Activated CD8-positive, alpha-beta T cell treated with anti-CD3 and anti-CD28 coated beads, Interleukin-2, amount 10 ng/mL, durations not matched to agents 7 days and 5 days (primary cell): ENCODE measurements around the gene DIP2A. TPM values are rescaled to one million over a fixed set of nuclear protein-coding genes. Genes with fewer than 3 reads are reported as not detected.

Source experiments
- ATAC-seq: fragments of 150-1000 bp; cut with Tn5 transposase; one replicate; pipeline ENCODE4 v1.10.0; 2021; ENCODE audit warnings: moderate library complexity
- CTCF ChIA-PET: fragments of 350-600 bp; sonication (Branson Sonifier 250); formaldehyde crosslinking; loops from one replicate; lab custom pipeline; 2021; ENCODE audit warnings: antibody characterized with exemption; lab: Charles Lee
- POLR2A ChIA-PET: fragments of 350-600 bp; sonication (Branson Sonifier 250); formaldehyde crosslinking; loops from one replicate; lab custom pipeline; 2021; ENCODE audit warnings: antibody characterized with exemption; lab: Charles Lee
- DNase-seq: peaks from one replicate; pipeline ENCODE4 v3.0.0-alpha.2; 2020
- H3K27ac Mint-ChIP-seq: one replicate; pipeline ENCODE4 v1.8.0; 2021; ENCODE audit warnings: mild to moderate bottlenecking, mixed read lengths
- H3K27me3 Mint-ChIP-seq: one replicate; pipeline ENCODE4 v1.8.0; 2021; ENCODE audit warnings: low read depth, mixed read lengths
- H3K36me3 Mint-ChIP-seq: one replicate; pipeline ENCODE4 v1.8.0; 2021; ENCODE audit warnings: low read depth, mixed read lengths
- H3K4me1 Mint-ChIP-seq: one replicate; pipeline ENCODE4 v1.8.0; 2021; ENCODE audit warnings: low read depth, mixed read lengths
- H3K4me3 Mint-ChIP-seq: one replicate; pipeline ENCODE4 v1.8.0; 2021; ENCODE audit warnings: mild to moderate bottlenecking, mixed read lengths
- H3K9me3 Mint-ChIP-seq: one replicate; pipeline ENCODE4 v1.8.0; 2022; ENCODE audit warnings: mixed read lengths; ENCODE audit not compliant: insufficient read depth
- total RNA-seq, 2 experiments: library from RNA; stranded (reverse); gene quantifications; one replicate each; pipeline ENCODE4 v1.2.3, GENCODE V29; 2021

The DIP2A gene
- total RNA-seq, 2 experiments from 2014 or later: 53.7 to 53.9 TPM

- ChIA-PET CTCF (no interaction called here), POLR2A (no interaction called here)
- Mint-ChIP-seq H3K4me3 (no peak overlapping the region), H3K27ac (no peak overlapping the region), H3K27me3 (no peaks in the 10 kb centered on the region), H3K4me1 (peaks cover 54% of the 10 kb centered on the region), H3K36me3 (no peaks in the 10 kb centered on the region), H3K9me3 (no peaks in the 10 kb centered on the region)
- ATAC-seq: no peak
- no peak for DNase-seq
Observed at GRCh38 chr21:46603228-46603627, 144.5 kb downstream of the DIP2A start.

GRCh38 chr21:46604329-46604974 is 145.8 kb downstream of the DIP2A start:
- Mint-ChIP-seq H3K27me3 (no peaks in the 10 kb centered on the region), H3K4me1 (peaks cover 45% of the 10 kb centered on the region), H3K9me3 (no peaks in the 10 kb centered on the region), H3K36me3 (no peaks in the 10 kb centered on the region), H3K4me3 (peak overlapping the region; percentile 59), H3K27ac (peak overlapping the region; percentile 89)
- DNase-seq (no peak), ATAC-seq (no peak)
- ChIA-PET POLR2A (interaction anchor here (0.6 to 2.5 kb wide), 4 partner anchors 29 to 147 kb away, joined by 3 to 25 read pairs (median 4); partner anchors contain the start of gene PRMT2), CTCF (interaction anchor here (1.0 to 2.3 kb wide), 3 partner anchors 16 to 52 kb away, joined by 3 to 10 read pairs (median 4); no protein-coding TSS in a partner anchor)

- ATAC-seq: peak; percentile 18
- CTCF ChIA-PET: interaction anchor here (1.0 to 2.3 kb wide), 5 partner anchors 16 to 73 kb away, joined by 3 to 10 read pairs (median 4); no protein-coding TSS in a partner anchor
Observed at GRCh38 chr21:46604975-46605766, 146.5 kb downstream of the DIP2A start, which contains the start of gene S100B. Gene S100B (minus strand): TSS chr21:46605082. CDS start chr21:46602415, 2,667 bp downstream.

GRCh38 chr21:46605767-46606426 is 147.2 kb downstream of the DIP2A start:
- no peaks in the 10 kb centered on the region for H3K27me3 Mint-ChIP-seq
- no peaks in the 10 kb centered on the region for H3K9me3 Mint-ChIP-seq
- H3K4me3 Mint-ChIP-seq: peak overlapping the region; percentile 30
- H3K4me1 Mint-ChIP-seq: peaks cover 45% of the 10 kb centered on the region
- POLR2A ChIA-PET: interaction anchor here (0.7 to 2.5 kb wide), 8 partner anchors 15 to 148 kb away, joined by 3 to 25 read pairs (median 4); partner anchors contain the start of gene PRMT2
- ATAC-seq (peak; percentile 98), DNase-seq (peak; percentile 83)
- peak overlapping the region; percentile 89 for H3K27ac Mint-ChIP-seq
- no peaks in the 10 kb centered on the region for H3K36me3 Mint-ChIP-seq
- CTCF ChIA-PET: interaction anchor here (0.9 to 2.3 kb wide), 9 partner anchors 14 to 74 kb away, joined by 3 to 10 read pairs (median 4); no protein-coding TSS in a partner anchor

More at GRCh38 chr21:46604975-46605766, 146.5 kb downstream of the DIP2A start, which contains the start of gene S100B:
- DNase-seq: peak; percentile 44
- Mint-ChIP-seq H3K36me3 (no peaks in the 10 kb centered on the region), H3K27ac (peak within 1 kb of the TSS; percentile 89), H3K4me1 (peaks cover 41% of the 10 kb centered on the region), H3K9me3 (no peaks in the 10 kb centered on the region), H3K4me3 (peak within 1 kb of the TSS; percentile 59), H3K27me3 (no peaks in the 10 kb centered on the region)
- POLR2A ChIA-PET: interaction anchor here (0.6 to 2.5 kb wide), 7 partner anchors 16 to 148 kb away, joined by 3 to 25 read pairs (median 4); partner anchors contain the start of gene PRMT2

- no peak for DNase-seq
- Mint-ChIP-seq H3K36me3 (no peaks in the 10 kb centered on the region), H3K27ac (peak overlapping the region; percentile 89), H3K4me3 (peak overlapping the region; percentile 30), H3K4me1 (peaks cover 45% of the 10 kb centered on the region), H3K9me3 (no peaks in the 10 kb centered on the region), H3K27me3 (no peaks in the 10 kb centered on the region)
- peak; percentile 45 for ATAC-seq
- ChIA-PET POLR2A (interaction anchor here (0.7 to 2.5 kb wide), 6 partner anchors 15 to 149 kb away, joined by 3 to 25 read pairs (median 4); partner anchors contain the start of gene PRMT2), CTCF (interaction anchor here (0.9 to 2.3 kb wide), 7 partner anchors 13 to 75 kb away, joined by 3 to 10 read pairs (median 4); no protein-coding TSS in a partner anchor)
Observed at GRCh38 chr21:46606427-46606813, 147.7 kb downstream of the DIP2A start.

- Mint-ChIP-seq H3K27ac (peak overlapping the region; percentile 35), H3K27me3 (no peaks in the 10 kb centered on the region), H3K36me3 (no peaks in the 10 kb centered on the region), H3K4me1 (peaks cover 45% of the 10 kb centered on the region), H3K4me3 (no peak overlapping the region), H3K9me3 (no peaks in the 10 kb centered on the region)
- DNase-seq (no peak), ATAC-seq (no peak)
- ChIA-PET POLR2A (interaction anchor here (0.7 kb wide), 1 partner anchor 28 kb away, joined by 3 read pairs; the partner anchor contains the start of gene PRMT2), CTCF (interaction anchor here (1.0 kb wide), 1 partner anchor 10 kb away, joined by 4 read pairs; no protein-coding TSS in a partner anchor)
Observed at GRCh38 chr21:46607636-46608035, 148.9 kb downstream of the DIP2A start.

GRCh38 chr21:46608672-46609111 is 150.0 kb downstream of the DIP2A start:
- Mint-ChIP-seq H3K9me3 (no peaks in the 10 kb centered on the region), H3K36me3 (no peaks in the 10 kb centered on the region), H3K4me1 (peaks cover 45% of the 10 kb centered on the region), H3K27me3 (peaks cover 4% of the 10 kb centered on the region), H3K27ac (no peak overlapping the region), H3K4me3 (no peak overlapping the region)
- ATAC-seq (no peak), DNase-seq (no peak)
- CTCF ChIA-PET: interaction anchor here (1.0 to 1.3 kb wide), 2 partner anchors 9 to 57 kb away, joined by 4 to 6 read pairs; no protein-coding TSS in a partner anchor
- POLR2A ChIA-PET: no interaction called here

- peaks cover 6% of the 10 kb centered on the region for H3K27me3 Mint-ChIP-seq
- peaks cover 35% of the 10 kb centered on the region for H3K4me1 Mint-ChIP-seq
- H3K36me3 Mint-ChIP-seq: peaks cover 3% of the 10 kb centered on the region
- no peak overlapping the region for H3K27ac Mint-ChIP-seq
- POLR2A ChIA-PET: no interaction called here
- CTCF ChIA-PET: interaction anchor here (0.9 kb wide), 1 partner anchor 9 kb away, joined by 3 read pairs; no protein-coding TSS in a partner anchor
- ATAC-seq (no peak), DNase-seq (no peak)
- no peak overlapping the region for H3K4me3 Mint-ChIP-seq
- H3K9me3 Mint-ChIP-seq: no peaks in the 10 kb centered on the region
Observed at GRCh38 chr21:46610018-46610701, 151.5 kb downstream of the DIP2A start.

GRCh38 chr21:46613391-46613790 is 154.7 kb downstream of the DIP2A start:
- DNase-seq: no peak
- ChIA-PET CTCF (no interaction called here), POLR2A (no interaction called here)
- Mint-ChIP-seq H3K4me3 (no peak overlapping the region), H3K27me3 (peaks cover 12% of the 10 kb centered on the region), H3K27ac (no peak overlapping the region), H3K4me1 (peaks cover 7% of the 10 kb centered on the region), H3K9me3 (no peaks in the 10 kb centered on the region), H3K36me3 (peaks cover 3% of the 10 kb centered on the region)
- no peak for ATAC-seq

GRCh38 chr21:46616050-46616449 is 157.4 kb downstream of the DIP2A start:
- POLR2A ChIA-PET: no interaction called here
- DNase-seq: no peak
- ATAC-seq: no peak
- Mint-ChIP-seq H3K36me3 (peaks cover 3% of the 10 kb centered on the region), H3K9me3 (no peaks in the 10 kb centered on the region), H3K4me1 (peaks cover 9% of the 10 kb centered on the region), H3K27ac (no peak overlapping the region), H3K4me3 (no peak overlapping the region), H3K27me3 (peaks cover 12% of the 10 kb centered on the region)
- CTCF ChIA-PET: no interaction called here
